ENCODE data around the gene EFCAB6. TPM values are rescaled to one million over a fixed set of nuclear protein-coding genes. Genes with fewer than 3 reads are reported as not detected.

The EFCAB6 gene
- total and polyA plus RNA-seq, 7 donors: 0.45 to 5.7 (median 1.8) TPM

DNA sequence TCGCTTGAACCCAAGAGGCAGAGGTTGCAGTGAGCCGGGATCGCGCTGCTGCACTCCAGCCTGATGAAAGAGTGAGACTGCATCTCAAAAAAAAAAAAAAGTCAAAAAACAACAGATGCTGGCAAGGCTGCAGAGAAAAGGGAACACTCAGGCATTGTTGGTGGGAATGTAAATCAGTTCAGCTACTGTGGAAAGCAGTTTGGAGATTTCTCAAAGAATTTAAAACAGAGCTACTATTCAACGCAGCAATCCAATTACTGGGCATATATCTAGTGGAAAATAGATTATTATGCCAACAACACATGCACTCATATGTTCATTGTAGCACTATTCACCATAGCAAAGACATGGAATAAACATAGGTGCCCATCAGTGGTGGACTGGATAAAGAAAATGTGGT, 89.7 kb downstream of the EFCAB6 start:
- peaks cover 0 to 9% (median 0%) of the 10 kb centered on the region in 4 donors for H3K4me1 ChIP-seq
- no peak overlapping the region for H3K4me3 ChIP-seq
- DNase-seq: no peak
- no peaks in the 10 kb centered on the region for H3K9me3 ChIP-seq
- TF ChIP-seq EP300 (IDR thresholded peaks at IDR 0.05) (no peak), POLR2AphosphoS5 (IDR thresholded peaks at IDR 0.05) (no peak), POLR2A (IDR thresholded peaks at IDR 0.05) (no peak)
- TF ChIP-seq, protein P1, sequence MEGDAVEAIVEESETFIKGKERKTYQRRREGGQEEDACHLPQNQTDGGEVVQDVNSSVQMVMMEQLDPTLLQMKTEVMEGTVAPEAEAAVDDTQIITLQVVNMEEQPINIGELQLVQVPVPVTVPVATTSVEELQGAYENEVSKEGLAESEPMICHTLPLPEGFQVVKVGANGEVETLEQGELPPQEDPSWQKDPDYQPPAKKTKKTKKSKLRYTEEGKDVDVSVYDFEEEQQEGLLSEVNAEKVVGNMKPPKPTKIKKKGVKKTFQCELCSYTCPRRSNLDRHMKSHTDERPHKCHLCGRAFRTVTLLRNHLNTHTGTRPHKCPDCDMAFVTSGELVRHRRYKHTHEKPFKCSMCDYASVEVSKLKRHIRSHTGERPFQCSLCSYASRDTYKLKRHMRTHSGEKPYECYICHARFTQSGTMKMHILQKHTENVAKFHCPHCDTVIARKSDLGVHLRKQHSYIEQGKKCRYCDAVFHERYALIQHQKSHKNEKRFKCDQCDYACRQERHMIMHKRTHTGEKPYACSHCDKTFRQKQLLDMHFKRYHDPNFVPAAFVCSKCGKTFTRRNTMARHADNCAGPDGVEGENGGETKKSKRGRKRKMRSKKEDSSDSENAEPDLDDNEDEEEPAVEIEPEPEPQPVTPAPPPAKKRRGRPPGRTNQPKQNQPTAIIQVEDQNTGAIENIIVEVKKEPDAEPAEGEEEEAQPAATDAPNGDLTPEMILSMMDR (IDR thresholded peaks at IDR 0.05): no peak
- H3K27me3 ChIP-seq: no peaks in the 10 kb centered on the region
- H3K27ac ChIP-seq: no peak overlapping the region
- H3K36me3 ChIP-seq: no peaks in the 10 kb centered on the region
- WGBS, 2 donors: 92 to 95% methylated on average over 5 of the region's 5 CpGs
- intact Hi-C loops (cut with DNase I): no loop called here

DNA sequence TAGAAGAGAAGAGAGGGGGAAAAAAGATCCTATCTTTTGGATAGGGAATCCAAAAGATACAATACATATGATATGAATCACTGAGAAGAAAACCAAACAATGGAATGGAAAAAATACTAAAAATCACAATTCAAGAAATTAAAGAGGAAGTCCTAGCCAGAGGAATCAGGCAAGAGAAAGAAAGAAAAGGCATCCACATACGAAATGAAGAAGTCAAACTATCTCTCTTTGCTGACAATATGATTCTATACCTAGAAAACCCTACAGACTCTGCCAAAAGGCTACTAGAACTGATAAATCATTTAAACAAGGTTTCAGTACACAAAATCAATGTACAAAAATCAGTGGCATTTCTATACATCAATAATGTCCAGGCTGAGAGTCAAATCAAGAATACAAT, 91.4 kb downstream of the EFCAB6 start:
- TF ChIP-seq EP300 (IDR thresholded peaks at IDR 0.05): no peak
- no peak for TF ChIP-seq POLR2A (IDR thresholded peaks at IDR 0.05)
- TF ChIP-seq, protein P1 (IDR thresholded peaks at IDR 0.05): no peak
- no peak for TF ChIP-seq POLR2AphosphoS5 (IDR thresholded peaks at IDR 0.05)
- Histone ChIP-seq H3K4me1 (peaks cover 0 to under 1% (median 0%) of the 10 kb centered on the region in 4 donors), H3K9me3 (no peaks in the 10 kb centered on the region), H3K36me3 (peaks cover 0 to 7% (median 0%) of the 10 kb centered on the region in 4 donors), H3K27me3 (no peaks in the 10 kb centered on the region), H3K27ac (no peak overlapping the region), H3K4me3 (no peak overlapping the region)
- 50 to 72% methylated on average over 1 of the region's 1 CpG for WGBS, 2 donors
- intact Hi-C loops (cut with DNase I): no loop called here
- no peak for DNase-seq

DNA sequence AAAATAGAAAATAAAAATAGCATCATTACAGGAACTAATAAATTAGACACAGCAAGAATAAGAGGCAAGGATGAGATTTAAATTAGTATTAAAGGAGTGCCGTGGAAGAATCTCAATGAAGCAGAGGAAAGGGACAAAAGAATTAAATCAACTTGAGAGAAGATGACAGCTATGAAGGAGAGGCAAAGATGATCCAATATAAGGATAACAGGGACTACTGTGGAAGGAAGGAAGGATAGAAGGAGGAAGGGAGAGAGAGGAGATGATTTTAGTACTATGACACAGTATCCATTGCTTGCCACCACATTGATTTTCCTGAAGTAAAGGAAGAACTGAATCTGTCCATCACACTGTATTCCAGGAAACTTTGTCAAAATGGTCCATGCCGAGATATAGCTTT, 98.0 kb downstream of the EFCAB6 start:
- H3K9me3 ChIP-seq: no peaks in the 10 kb centered on the region
- H3K27me3 ChIP-seq: no peaks in the 10 kb centered on the region
- 96% methylated on average over 2 of the region's 2 CpGs for WGBS, 2 donors
- no peak for DNase-seq
- no peaks in the 10 kb centered on the region for H3K4me1 ChIP-seq
- H3K27ac ChIP-seq: no peak overlapping the region
- TF ChIP-seq, protein P1 (IDR thresholded peaks at IDR 0.05): no peak
- no peak for TF ChIP-seq POLR2A (IDR thresholded peaks at IDR 0.05)
- TF ChIP-seq POLR2AphosphoS5 (IDR thresholded peaks at IDR 0.05): no peak
- TF ChIP-seq EP300 (IDR thresholded peaks at IDR 0.05): no peak
- no peak overlapping the region for H3K4me3 ChIP-seq
- intact Hi-C loops (cut with DNase I): no loop called here
- H3K36me3 ChIP-seq: peaks cover 0 to 10% (median 2%) of the 10 kb centered on the region in 4 donors

DNA sequence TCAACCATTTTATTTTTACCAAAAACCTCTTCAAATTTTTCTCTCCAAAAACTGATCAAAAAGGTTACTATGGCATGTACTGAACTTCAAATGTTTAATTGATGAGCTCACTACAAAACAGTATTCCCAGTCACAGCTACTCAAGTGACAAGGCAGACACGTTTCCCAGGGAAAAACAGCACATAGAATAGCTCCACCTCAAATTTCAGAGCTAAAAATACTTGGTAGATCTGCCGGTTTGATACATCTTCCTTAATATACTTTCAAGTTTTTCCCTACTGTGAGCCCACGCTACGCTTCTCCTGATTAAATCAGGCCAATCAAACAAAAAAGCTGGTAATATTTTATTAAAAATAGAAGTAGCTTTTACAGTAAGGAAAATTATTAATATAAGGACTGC, 100.4 kb downstream of the EFCAB6 start:
- Histone ChIP-seq H3K27me3 (no peaks in the 10 kb centered on the region), H3K4me1 (no peaks in the 10 kb centered on the region), H3K9me3 (no peaks in the 10 kb centered on the region), H3K27ac (no peak overlapping the region), H3K36me3 (peaks cover 0 to 7% (median 2%) of the 10 kb centered on the region in 4 donors), H3K4me3 (no peak overlapping the region)
- no peak for DNase-seq
- TF ChIP-seq EP300 (IDR thresholded peaks at IDR 0.05) (no peak), POLR2A (IDR thresholded peaks at IDR 0.05) (no peak), POLR2AphosphoS5 (IDR thresholded peaks at IDR 0.05) (no peak)
- TF ChIP-seq, protein P1 (IDR thresholded peaks at IDR 0.05): no peak
- intact Hi-C loops (cut with DNase I): no loop called here
- 79 to 83% methylated on average over 4 of the region's 4 CpGs for WGBS, 2 donors

DNA sequence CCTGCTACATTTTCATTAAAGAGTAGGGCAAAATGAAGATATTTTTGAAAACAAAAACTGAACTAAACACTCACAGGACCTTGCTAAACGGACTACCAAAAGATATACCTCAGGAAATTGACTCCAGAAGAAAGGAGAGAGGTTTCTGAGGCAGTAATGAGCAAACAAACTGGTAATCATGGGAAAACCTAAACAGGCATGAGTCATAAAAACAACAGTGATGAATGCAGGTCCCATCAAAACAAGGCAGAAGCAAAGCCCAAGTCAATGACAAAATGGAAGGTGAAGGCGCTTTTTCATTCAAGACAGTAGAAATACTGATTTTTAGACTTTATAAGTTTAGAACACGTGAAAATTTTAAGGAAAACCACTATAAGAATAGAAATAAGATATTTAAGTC, 104.5 kb downstream of the EFCAB6 start:
- WGBS, 2 donors: 79 to 83% methylated on average over 3 of the region's 3 CpGs
- TF ChIP-seq EP300 (IDR thresholded peaks at IDR 0.05): no peak
- TF ChIP-seq, protein P1 (IDR thresholded peaks at IDR 0.05): no peak
- no peak for TF ChIP-seq POLR2A (IDR thresholded peaks at IDR 0.05)
- TF ChIP-seq POLR2AphosphoS5 (IDR thresholded peaks at IDR 0.05): no peak
- no peaks in the 10 kb centered on the region for H3K27me3 ChIP-seq
- intact Hi-C loops (cut with DNase I): no loop called here
- no peak overlapping the region for H3K27ac ChIP-seq
- no peak overlapping the region for H3K4me3 ChIP-seq
- peaks cover 0 to 7% (median 3%) of the 10 kb centered on the region in 4 donors for H3K9me3 ChIP-seq
- no peak for DNase-seq
- H3K36me3 ChIP-seq: no peaks in the 10 kb centered on the region
- H3K4me1 ChIP-seq: no peaks in the 10 kb centered on the region
